ENCODE results near the gene TMEM163. TPM values are rescaled to one million over a fixed set of nuclear protein-coding genes. Genes with fewer than 3 reads are reported as not detected.

Gene TMEM163
- total and polyA plus RNA-seq, 2 donors (not counting 3 experiments of a cell fraction or from before 2014, with no cell fraction given) = 1.0 to 2.8 TPM

GRCh38 chr2:134679294-134679693, 39.5 kb downstream of the TMEM163 start:
- no peaks in the 10 kb centered on the region for H3K36me3 ChIP-seq (ENCODE audit: control insufficient read depth in 2 of 2, extremely low read depth in 1 of 2, insufficient read depth in 2 of 2, low read length in 2 of 2)
- no peak overlapping the region for H3K4me3 ChIP-seq (replicated peaks in 1 of 3; ENCODE audit: insufficient read depth in 1 of 3, low read depth in 1 of 3, low read length in 3 of 3)
- FAIRE-seq = no peak
- CTCF ChIA-PET = interaction anchor here (0.8 to 2.4 kb wide), 3 partner anchors 21 to 228 kb away, joined by 3 to 6 read pairs (median 3); no protein-coding TSS in a partner anchor
- H3K79me2 ChIP-seq (ENCODE audit: control insufficient read depth, insufficient read depth, low read length) = no peaks in the 10 kb centered on the region
- H2AFZ ChIP-seq (ENCODE audit: low read depth, low read length) = no peak overlapping the region
- no peaks in the 10 kb centered on the region for H3K9me3 ChIP-seq (replicated peaks; ENCODE audit: control insufficient read depth, insufficient read depth, low read length)
- H3K4me1 ChIP-seq (ENCODE audit: control insufficient read depth, extremely low read depth, insufficient read depth, low read length) = peaks cover 29% of the 10 kb centered on the region
- no peak overlapping the region for H3K9ac ChIP-seq (replicated peaks; ENCODE audit: extremely low read depth, insufficient read depth, low read length)
- no peak for DNase-seq (ENCODE audit: low read depth, low spot score)
- POLR2A ChIA-PET = no interaction called here
- dilution Hi-C loops (cut with MboI; ENCODE audit: extremely low pct_ligation_motif_present, low sequenced_read_pairs) = no loop called here
- no peak overlapping the region for H3K27ac ChIP-seq (ENCODE audit: insufficient read depth, low read depth, low read length)
- no peaks in the 10 kb centered on the region for H3K27me3 ChIP-seq (ENCODE audit: control insufficient read depth in 2 of 2, insufficient read depth in 2 of 2, low read length in 2 of 2)
- TF ChIP-seq GATA2 (IDR thresholded peaks at IDR 0.05; ENCODE audit: insufficient read depth, insufficient read length, low read depth, low read length) (no peak), JUN (IDR thresholded peaks at IDR 0.05; ENCODE audit: borderline replicate concordance, insufficient read depth, insufficient read length, low read depth) (no peak), MAX (IDR thresholded peaks at IDR 0.05; ENCODE audit: insufficient read depth, insufficient read length) (no peak), POLR2A (IDR thresholded peaks at IDR 0.05; ENCODE audit: low read depth, low read length) (no peak), EZH2 (IDR thresholded peaks at IDR 0.05; ENCODE audit: borderline replicate concordance, low read depth, low read length, severe bottlenecking) (no peak), MYC (IDR thresholded peaks at IDR 0.05; ENCODE audit: low read depth, low read length) (no peak), CTCF (IDR thresholded peaks at IDR 0.05; ENCODE audit: extremely low read depth in 1 of 2, insufficient read depth in 1 of 2, low read depth in 1 of 2, low read length in 2 of 2) (no peak), POLR2AphosphoS5 (IDR thresholded peaks at IDR 0.05; ENCODE audit: insufficient read depth, low read depth, low read length) (no peak), FOS (IDR thresholded peaks at IDR 0.05; ENCODE audit: borderline replicate concordance, insufficient read depth, low read length) (no peak)
- no peaks in the 10 kb centered on the region for H4K20me1 ChIP-seq (replicated peaks; ENCODE audit: control insufficient read depth, extremely low read depth, insufficient read depth, low read length)
- H3K9me1 ChIP-seq (replicated peaks; ENCODE audit: control insufficient read depth, extremely low read depth, insufficient read depth, low read length) = no peaks in the 10 kb centered on the region
- H3K4me2 ChIP-seq (ENCODE audit: insufficient read depth, low read length) = no peak overlapping the region
- intact Hi-C loops (cut with micrococcal nuclease) = no loop called here
- BruUV-seq (replicated peaks) = no TSS peak
